ENCODE measurements around the gene STK17A. TPM values are rescaled to one million over a fixed set of nuclear protein-coding genes. Genes with fewer than 3 reads are reported as not detected.

Gene STK17A
- total RNA-seq, 1 donor from 2014 or later, result 16.7 TPM

- Histone ChIP-seq H3K9me3 (no peaks in the 10 kb centered on the region), H3K27me3 (no peaks in the 10 kb centered on the region), H3K27ac (peak overlapping the region; percentile 92), H3K4me1 (peaks cover 67% of the 10 kb centered on the region), H3K36me3 (no peaks in the 10 kb centered on the region), H3K4me3 (no peak overlapping the region)
- DNase-seq (ENCODE audit: extremely low spot score in 2 of 2), result no peak
- TF ChIP-seq POLR2AphosphoS5 (IDR thresholded peaks at IDR 0.05; ENCODE audit: insufficient read depth in 1 of 2, low read depth in 1 of 2) (no peak), POLR2A (IDR thresholded peaks at IDR 0.05) (no peak), CTCF (IDR thresholded peaks at IDR 0.05) (no peak)
- intact Hi-C loops (cut with DNase I), result loop anchor here (10.0 kb wide), 1 partner anchor 62 kb away; the partner anchor contains the start of gene STK17A
Observed at GRCh38 chr7:43646603-43647338, 63.9 kb downstream of the STK17A start.

- H3K9me3 ChIP-seq, result no peaks in the 10 kb centered on the region
- H3K27ac ChIP-seq, result peak overlapping the region; percentile 92
- no peaks in the 10 kb centered on the region for H3K36me3 ChIP-seq
- intact Hi-C loops (cut with DNase I), result loop anchor here (10.0 kb wide), 1 partner anchor 63 kb away; the partner anchor contains the start of gene STK17A
- TF ChIP-seq CTCF (IDR thresholded peaks at IDR 0.05) (no peak), POLR2AphosphoS5 (IDR thresholded peaks at IDR 0.05; ENCODE audit: insufficient read depth in 1 of 2, low read depth in 1 of 2) (no peak), POLR2A (IDR thresholded peaks at IDR 0.05) (no peak)
- H3K4me3 ChIP-seq, result peak overlapping the region in 1 of 2 donors; percentile 28
- no peaks in the 10 kb centered on the region for H3K27me3 ChIP-seq
- no peak for DNase-seq (ENCODE audit: extremely low spot score in 2 of 2)
- peaks cover 72% of the 10 kb centered on the region for H3K4me1 ChIP-seq
Observed at GRCh38 chr7:43647339-43647672, 64.4 kb downstream of the STK17A start.

GRCh38 chr7:43647673-43648472 lies 65.0 kb downstream of the STK17A start:
- TF ChIP-seq POLR2A (IDR thresholded peaks at IDR 0.05), result no peak
- no peak for TF ChIP-seq CTCF (IDR thresholded peaks at IDR 0.05)
- peak; percentile 73 to 75 for TF ChIP-seq POLR2AphosphoS5 (IDR thresholded peaks at IDR 0.05; ENCODE audit: insufficient read depth in 1 of 2, low read depth in 1 of 2)
- Histone ChIP-seq H3K9me3 (no peaks in the 10 kb centered on the region), H3K27ac (peak overlapping the region; percentile 92), H3K36me3 (no peaks in the 10 kb centered on the region), H3K4me1 (peaks cover 73% of the 10 kb centered on the region), H3K4me3 (peak overlapping the region in 1 of 2 donors; percentile 28), H3K27me3 (no peaks in the 10 kb centered on the region)
- no peak for DNase-seq (ENCODE audit: extremely low spot score in 2 of 2)
- intact Hi-C loops (cut with DNase I), result loop anchor here (10.0 kb wide), 1 partner anchor 63 kb away; the partner anchor contains the start of gene STK17A

- TF ChIP-seq POLR2A (IDR thresholded peaks at IDR 0.05) (no peak), POLR2AphosphoS5 (IDR thresholded peaks at IDR 0.05; ENCODE audit: insufficient read depth in 1 of 2, low read depth in 1 of 2) (no peak), CTCF (IDR thresholded peaks at IDR 0.05) (no peak)
- no peak for DNase-seq (ENCODE audit: extremely low spot score in 2 of 2)
- no peaks in the 10 kb centered on the region for H3K9me3 ChIP-seq
- H3K4me1 ChIP-seq, result peaks cover 73% of the 10 kb centered on the region
- peak overlapping the region in 1 of 2 donors; percentile 28 for H3K4me3 ChIP-seq
- intact Hi-C loops (cut with DNase I), result loop anchor here (10.0 kb wide), 1 partner anchor 64 kb away; the partner anchor contains the start of gene STK17A
- no peaks in the 10 kb centered on the region for H3K36me3 ChIP-seq
- no peaks in the 10 kb centered on the region for H3K27me3 ChIP-seq
- peak overlapping the region; percentile 92 for H3K27ac ChIP-seq
Observed at GRCh38 chr7:43648473-43649406, 65.8 kb downstream of the STK17A start.
